PC-9 (cell line): ENCODE results near the gene DRAP1. TPM values are rescaled to one million over a fixed set of nuclear protein-coding genes. Genes with fewer than 3 reads are reported as not detected.

ENCODE experiments used
- BruUV-seq: library from RNA; stranded (reverse); fragments of 400-500 nt; replicated peaks from 2 replicates; lab custom pipeline; 2021; lab: Mats Ljungman, UMichigan
- CTCF ChIA-PET: fragments of 300-600 bp; sonication (Branson Sonifier 250); formaldehyde crosslinking; loops from one replicate; lab custom pipeline; 2022; ENCODE audit warnings: antibody characterized with exemption; lab: Charles Lee
- POLR2A ChIA-PET: fragments of 300-600 bp; sonication (Branson Sonifier 250); formaldehyde crosslinking; loops from one replicate; lab custom pipeline; 2022; ENCODE audit warnings: antibody characterized with exemption; ENCODE audit not compliant: unreplicated experiment; lab: Charles Lee
- DNase-seq, 2 experiments: peaks; one replicate each; pipeline versions ENCODE4 v3.0.0 to v3.0.0-alpha.2; 2015 to 2022; ENCODE audit warnings: mixed read lengths in 1 of 2
- H2AFZ ChIP-seq: fragments of 200-600 bp; sonication (generic); 2 replicates; pipeline ENCODE4 v1.8.1; 2017; ENCODE audit warnings: antibody characterized with exemption
- H3F3A ChIP-seq: fragments of 200-600 bp; sonication (generic); 2 replicates; pipeline ENCODE4 v1.8.1; 2017; ENCODE audit warnings: antibody characterized with exemption, mild to moderate bottlenecking, low read depth; ENCODE audit not compliant: insufficient read depth
- H3K27ac ChIP-seq: fragments of 200-600 bp; sonication (generic); 2 replicates; pipeline ENCODE4 v1.6.1; 2016; ENCODE audit warnings: mixed run types
- H3K27me3 ChIP-seq: fragments of 200-600 bp; sonication (generic); 2 replicates; pipeline ENCODE4 v1.6.1; 2016; ENCODE audit warnings: low read depth, mixed run types; ENCODE audit not compliant: insufficient read depth
- H3K36me3 ChIP-seq: fragments of 200-600 bp; sonication (generic); 2 replicates; pipeline ENCODE4 v1.6.1; 2016; ENCODE audit warnings: low read depth, mixed run types
- H3K4me1 ChIP-seq: fragments of 200-600 bp; sonication (generic); replicated peaks from 2 replicates; pipeline ENCODE4 v1.6.1; 2016; ENCODE audit warnings: mixed run types; ENCODE audit not compliant: insufficient read depth
- H3K4me2 ChIP-seq: fragments of 200-600 bp; sonication (generic); 2 replicates; pipeline ENCODE4 v1.6.1; 2017; ENCODE audit warnings: mixed run types
- H3K4me3 ChIP-seq: fragments of 200-600 bp; sonication (generic); 2 replicates; pipeline ENCODE4 v1.6.1; 2016; ENCODE audit warnings: mixed run types
- H3K79me2 ChIP-seq: fragments of 200-600 bp; sonication (generic); 2 replicates; pipeline ENCODE4 v1.6.1; 2017; ENCODE audit warnings: low read depth, mixed run types
- H3K9me2 ChIP-seq: fragments of 200-600 bp; sonication (generic); 2 replicates; pipeline ENCODE4 v1.8.1; 2017; ENCODE audit warnings: mild to moderate bottlenecking; ENCODE audit not compliant: insufficient read depth
- H3K9me3 ChIP-seq: fragments of 200-600 bp; sonication (generic); 2 replicates; pipeline ENCODE4 v1.8.1; 2016; ENCODE audit warnings: low read depth; ENCODE audit not compliant: insufficient read depth
- H4K20me1 ChIP-seq: fragments of 200-600 bp; sonication (generic); 2 replicates; pipeline ENCODE4 v1.8.1; 2017; ENCODE audit not compliant: insufficient read depth
- EZH2 ChIP-seq: fragments of 200-600 bp; sonication (generic); IDR thresholded peaks from 2 replicates; pipeline ENCODE4 v1.8.0; 2017; ENCODE audit warnings: antibody characterized with exemption, low read depth
- intact Hi-C: fragments of 100-400 bp; cut with micrococcal nuclease; formaldehyde crosslinking; loops from one replicate; pipeline ENCODE4 v1.10.0; 2022; ENCODE audit not compliant: unreplicated experiment
- total RNA-seq: library from RNA; stranded (reverse); gene quantifications from 2 replicates; pipeline ENCODE4 v1.2.3, GENCODE V29; 2021
- TF ChIP-seq, protein P1 (sequence below): fragments of 200-600 bp; sonication (generic); conservative IDR thresholded peaks from 2 replicates; pipeline ENCODE4 v1.6.1; 2017; ENCODE audit warnings: mixed run types, antibody characterized with exemption, mild to moderate bottlenecking, moderate library complexity

Gene DRAP1
- total RNA-seq, 1 experiment from 2014 or later: 220 TPM

DNA sequence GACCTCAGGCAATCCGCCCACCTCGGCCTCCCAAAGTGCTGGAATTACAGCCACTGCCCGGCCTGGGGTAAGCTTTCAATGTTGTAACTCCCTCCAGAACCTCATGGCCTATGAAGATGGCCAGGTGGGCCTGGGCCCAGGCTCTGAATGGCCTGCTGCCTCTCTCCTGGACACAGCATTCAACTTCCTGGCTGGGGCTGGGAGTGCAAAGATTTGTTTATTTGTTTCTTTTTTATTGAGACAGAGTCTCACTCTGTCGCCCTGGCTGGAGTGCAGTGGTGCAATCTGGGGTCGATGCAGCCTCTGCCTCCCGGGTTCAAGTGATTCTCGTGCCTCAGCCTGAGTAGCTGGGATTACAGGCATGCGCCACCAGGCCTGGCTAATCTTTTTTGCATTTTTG lies 25.5 kb downstream of the DRAP1 start:
- Histone ChIP-seq H3K9me2 (no peaks in the 10 kb centered on the region), H4K20me1 (no peaks in the 10 kb centered on the region), H3K4me1 (no peaks in the 10 kb centered on the region), H3K79me2 (no peaks in the 10 kb centered on the region), H3K36me3 (no peaks in the 10 kb centered on the region), H3K9me3 (no peaks in the 10 kb centered on the region), H3K27me3 (0 out of 2 replicates have a peak, but pooled peaks cover 6% of the 10 kb centered on the region), H3K4me3 (no peak overlapping the region), H3K27ac (no peak overlapping the region), H3K4me2 (no peak overlapping the region), H2AFZ (no peak overlapping the region), H3F3A (no peaks in the 10 kb centered on the region)
- intact Hi-C loops: no loop called here
- TF ChIP-seq, protein P1, sequence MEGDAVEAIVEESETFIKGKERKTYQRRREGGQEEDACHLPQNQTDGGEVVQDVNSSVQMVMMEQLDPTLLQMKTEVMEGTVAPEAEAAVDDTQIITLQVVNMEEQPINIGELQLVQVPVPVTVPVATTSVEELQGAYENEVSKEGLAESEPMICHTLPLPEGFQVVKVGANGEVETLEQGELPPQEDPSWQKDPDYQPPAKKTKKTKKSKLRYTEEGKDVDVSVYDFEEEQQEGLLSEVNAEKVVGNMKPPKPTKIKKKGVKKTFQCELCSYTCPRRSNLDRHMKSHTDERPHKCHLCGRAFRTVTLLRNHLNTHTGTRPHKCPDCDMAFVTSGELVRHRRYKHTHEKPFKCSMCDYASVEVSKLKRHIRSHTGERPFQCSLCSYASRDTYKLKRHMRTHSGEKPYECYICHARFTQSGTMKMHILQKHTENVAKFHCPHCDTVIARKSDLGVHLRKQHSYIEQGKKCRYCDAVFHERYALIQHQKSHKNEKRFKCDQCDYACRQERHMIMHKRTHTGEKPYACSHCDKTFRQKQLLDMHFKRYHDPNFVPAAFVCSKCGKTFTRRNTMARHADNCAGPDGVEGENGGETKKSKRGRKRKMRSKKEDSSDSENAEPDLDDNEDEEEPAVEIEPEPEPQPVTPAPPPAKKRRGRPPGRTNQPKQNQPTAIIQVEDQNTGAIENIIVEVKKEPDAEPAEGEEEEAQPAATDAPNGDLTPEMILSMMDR: no peak
- TF ChIP-seq EZH2: no peak
- CTCF ChIA-PET: no interaction called here
- no peak for DNase-seq
- no TSS peak for BruUV-seq
- POLR2A ChIA-PET: no interaction called here

DNA sequence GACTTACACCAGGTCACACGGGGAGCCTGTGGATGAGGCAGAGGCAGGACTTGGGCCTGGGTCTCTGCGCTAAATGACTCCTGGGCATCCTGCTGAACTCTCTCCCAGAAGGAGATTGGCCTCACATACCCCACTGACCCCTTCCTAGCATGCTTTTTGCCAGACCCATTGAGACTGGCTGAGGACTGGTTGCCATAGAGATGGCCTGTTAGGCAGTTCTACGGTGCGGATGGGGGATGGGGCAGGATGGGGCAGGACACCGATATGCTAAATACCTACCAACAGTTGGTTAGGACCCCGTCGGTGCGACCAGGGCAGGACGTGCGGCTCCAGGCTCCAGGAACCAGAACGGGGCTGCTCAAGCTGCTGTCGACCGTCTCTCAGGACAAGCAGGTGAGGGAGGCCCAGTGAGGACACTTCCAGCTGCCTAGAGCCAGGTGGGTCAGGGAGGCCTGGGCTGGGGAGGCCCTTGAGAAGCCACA lies 26.2 kb downstream of the DRAP1 start, which contains the start of gene TSGA10IP:
TSGA10IP (plus strand) TSS at position 51 of the 482 bp plus-strand sequence; CDS start at position 247, 196 bp downstream.
- CTCF ChIA-PET: no interaction called here

DNA sequence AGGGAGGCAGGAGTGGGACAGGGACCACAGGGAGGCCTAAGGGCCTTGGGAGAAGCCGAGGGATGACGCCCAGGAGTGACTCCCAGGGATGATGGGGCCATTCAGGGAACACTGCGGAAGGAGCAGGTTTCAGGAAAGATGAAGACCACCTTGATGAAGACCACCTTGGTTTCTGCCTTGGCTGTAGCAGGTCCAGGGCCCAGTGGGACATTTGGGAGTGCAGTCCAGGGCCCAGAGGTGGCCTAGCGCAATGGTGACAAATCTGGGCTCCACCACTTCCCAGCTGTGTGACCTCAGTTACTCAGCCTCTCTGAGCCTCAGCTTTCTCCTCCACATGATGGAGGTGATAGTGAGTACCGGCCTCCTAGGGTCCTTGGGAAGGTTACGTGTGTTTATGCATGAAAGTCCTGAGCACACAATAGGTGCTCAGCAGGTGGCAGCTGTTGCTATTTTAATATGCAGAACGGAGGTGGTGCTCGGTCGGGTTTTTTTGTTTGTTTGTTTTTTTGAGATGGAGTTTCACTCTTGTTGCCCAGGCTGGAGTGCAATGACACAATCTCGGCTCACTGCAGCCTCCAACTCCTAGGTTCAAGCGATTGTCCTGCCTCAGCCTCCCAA lies 26.8 kb downstream of the DRAP1 start:
- Histone ChIP-seq H3K4me1 (no peaks in the 10 kb centered on the region), H3K36me3 (no peaks in the 10 kb centered on the region), H3K4me3 (no peak overlapping the region), H4K20me1 (no peaks in the 10 kb centered on the region), H3K79me2 (no peaks in the 10 kb centered on the region), H3K27ac (no peak overlapping the region), H3K4me2 (no peak overlapping the region), H3K9me2 (no peaks in the 10 kb centered on the region), H3K9me3 (no peaks in the 10 kb centered on the region), H2AFZ (no peak overlapping the region), H3K27me3 (0 out of 2 replicates have a peak, but pooled peaks cover 6% of the 10 kb centered on the region), H3F3A (no peaks in the 10 kb centered on the region)
- CTCF ChIA-PET: no interaction called here
- no peak for TF ChIP-seq EZH2
- POLR2A ChIA-PET: no interaction called here
- intact Hi-C loops: no loop called here
- DNase-seq: no peak
- BruUV-seq: no TSS peak

More for the DNA sequence above, 26.2 kb downstream of the DRAP1 start, which contains the start of gene TSGA10IP:
- TF ChIP-seq, protein P1: no peak
- TF ChIP-seq EZH2: no peak
- POLR2A ChIA-PET: no interaction called here
- no peak within 1 kb of the TSS for H3K4me3 ChIP-seq
- intact Hi-C loops: no loop called here
- H3K4me2 ChIP-seq: no peak within 1 kb of the TSS
- H3K4me1 ChIP-seq: no peaks in the 10 kb centered on the region
- 0 out of 2 replicates have a peak, but pooled peaks cover 6% of the 10 kb centered on the region for H3K27me3 ChIP-seq
- no peak for DNase-seq
- no peak within 1 kb of the TSS for H2AFZ ChIP-seq
- H3K9me3 ChIP-seq: no peaks in the 10 kb centered on the region
- H3K36me3 ChIP-seq: no peaks in the 10 kb centered on the region
- no peaks in the 10 kb centered on the region for H3K9me2 ChIP-seq
- H3K79me2 ChIP-seq: no peaks in the 10 kb centered on the region
- no TSS peak for BruUV-seq
- no peak within 1 kb of the TSS for H3K27ac ChIP-seq
- no peaks in the 10 kb centered on the region for H3F3A ChIP-seq
- no peaks in the 10 kb centered on the region for H4K20me1 ChIP-seq
